ENCODE results near the gene DAB2IP. TPM values are rescaled to one million over a fixed set of nuclear protein-coding genes. Genes with fewer than 3 reads are reported as not detected.

Gene DAB2IP
- polyA plus RNA-seq, 1 donor (not counting 4 experiments of a cell fraction or from before 2014, with no cell fraction given): 28.6 TPM

- dilution Hi-C loops (cut with MboI; ENCODE audit: extremely low pct_ligation_motif_present, low sequenced_read_pairs): no loop called here
- Histone ChIP-seq H2AFZ (ENCODE audit: control insufficient read depth, low read length) (no peak overlapping the region), H3K27me3 (ENCODE audit: control insufficient read depth, extremely low read depth, insufficient read depth, low read length) (no peaks in the 10 kb centered on the region), H3K79me2 (ENCODE audit: control insufficient read depth, insufficient read depth, low read length) (peaks cover 61% of the 10 kb centered on the region), H3K9me1 (ENCODE audit: control insufficient read depth, extremely low read depth, insufficient read depth, low read length) (no peaks in the 10 kb centered on the region), H3K27ac (ENCODE audit: control insufficient read depth, insufficient read depth, low read length) (no peak overlapping the region), H4K20me1 (ENCODE audit: control insufficient read depth, extremely low read depth, insufficient read depth, low read length) (no peaks in the 10 kb centered on the region), H3K9me3 (ENCODE audit: control insufficient read depth, low read depth, low read length) (no peaks in the 10 kb centered on the region), H3K4me3 (ENCODE audit: control insufficient read depth in 2 of 3, extremely low read depth in 1 of 3, insufficient read depth in 2 of 3, low read depth in 1 of 3, low read length in 3 of 3) (no peak overlapping the region), H3K9ac (ENCODE audit: control insufficient read depth, extremely low read depth, insufficient read depth, low read length) (no peak overlapping the region), H3K36me3 (ENCODE audit: control insufficient read depth in 2 of 2, extremely low read depth in 1 of 2, insufficient read depth in 2 of 2, low read length in 2 of 2) (peaks cover 26 to 34% of the 10 kb centered on the region in 2 experiments), H3K4me1 (ENCODE audit: control insufficient read depth, extremely low read depth, insufficient read depth, low read length) (peaks cover 19% of the 10 kb centered on the region), H3K4me2 (ENCODE audit: control insufficient read depth, extremely low read depth, insufficient read depth, low read depth, low read length) (no peak overlapping the region)
- DNase-seq (ENCODE audit: low read depth, low spot score) (no peak), FAIRE-seq (no peak)
- TF ChIP-seq EZH2 (IDR thresholded peaks at IDR 0.05; ENCODE audit: low read length) (no peak), CTCF (optimal IDR thresholded peaks at IDR 0.05 in 1 of 3, IDR thresholded peaks at IDR 0.05 in 1 of 3, conservative IDR thresholded peaks at IDR 0.05 in 1 of 3; ENCODE audit: extremely low read depth in 1 of 3, insufficient read depth in 2 of 3, low read length in 3 of 3) (no peak)
Measured at GRCh38 chr9:121757281-121757585, 105.8 kb downstream of the DAB2IP start.

DNA sequence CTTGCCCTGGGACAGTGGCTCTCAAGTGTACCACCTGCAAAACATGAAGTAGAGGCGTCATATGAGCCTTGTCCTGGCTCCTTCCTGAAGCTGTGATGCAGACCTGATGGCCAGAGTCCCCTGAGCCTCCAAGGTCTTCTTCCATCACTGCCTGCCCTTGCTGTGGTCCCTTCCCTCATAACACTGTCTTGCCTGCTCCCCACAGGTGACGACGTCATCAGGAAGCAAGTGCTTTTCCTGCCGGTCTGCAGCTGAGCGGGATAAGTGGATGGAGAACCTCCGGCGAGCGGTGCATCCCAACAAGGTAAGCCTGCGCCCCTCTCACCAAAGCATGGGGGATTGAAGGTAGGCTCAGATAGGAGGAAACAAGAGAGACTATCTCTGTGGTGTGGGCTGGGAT is 107.3 kb downstream of the DAB2IP start:
- TF ChIP-seq CTCF (optimal IDR thresholded peaks at IDR 0.05 in 1 of 3, IDR thresholded peaks at IDR 0.05 in 1 of 3, conservative IDR thresholded peaks at IDR 0.05 in 1 of 3; ENCODE audit: extremely low read depth in 1 of 3, insufficient read depth in 2 of 3, low read length in 3 of 3) (no peak), EZH2 (IDR thresholded peaks at IDR 0.05; ENCODE audit: low read length) (no peak)
- no peaks in the 10 kb centered on the region for H3K9me1 ChIP-seq (ENCODE audit: control insufficient read depth, extremely low read depth, insufficient read depth, low read length)
- dilution Hi-C loops (cut with MboI; ENCODE audit: extremely low pct_ligation_motif_present, low sequenced_read_pairs): no loop called here
- H3K4me2 ChIP-seq (ENCODE audit: control insufficient read depth, extremely low read depth, insufficient read depth, low read depth, low read length): no peak overlapping the region
- H3K4me1 ChIP-seq (ENCODE audit: control insufficient read depth, extremely low read depth, insufficient read depth, low read length): peaks cover 17% of the 10 kb centered on the region
- peaks cover 32 to 38% of the 10 kb centered on the region in 2 experiments for H3K36me3 ChIP-seq (ENCODE audit: control insufficient read depth in 2 of 2, extremely low read depth in 1 of 2, insufficient read depth in 2 of 2, low read length in 2 of 2)
- H4K20me1 ChIP-seq (ENCODE audit: control insufficient read depth, extremely low read depth, insufficient read depth, low read length): peaks cover 2% of the 10 kb centered on the region
- H3K9ac ChIP-seq (ENCODE audit: control insufficient read depth, extremely low read depth, insufficient read depth, low read length): no peak overlapping the region
- H3K9me3 ChIP-seq (ENCODE audit: control insufficient read depth, low read depth, low read length): no peaks in the 10 kb centered on the region
- H3K27me3 ChIP-seq (ENCODE audit: control insufficient read depth, extremely low read depth, insufficient read depth, low read length): no peaks in the 10 kb centered on the region
- no peak for DNase-seq (ENCODE audit: low read depth, low spot score)
- no peak for FAIRE-seq
- no peak overlapping the region for H2AFZ ChIP-seq (ENCODE audit: control insufficient read depth, low read length)
- no peak overlapping the region for H3K27ac ChIP-seq (ENCODE audit: control insufficient read depth, insufficient read depth, low read length)
- peaks cover 47% of the 10 kb centered on the region for H3K79me2 ChIP-seq (ENCODE audit: control insufficient read depth, insufficient read depth, low read length)
- no peak overlapping the region for H3K4me3 ChIP-seq (ENCODE audit: control insufficient read depth in 2 of 3, extremely low read depth in 1 of 3, insufficient read depth in 2 of 3, low read depth in 1 of 3, low read length in 3 of 3)
